NCI-H774 (cell line): ENCODE results near the gene SURF2.
"Not testable (repeated sequence)": the region's sequence is repeated elsewhere in the genome, so short reads cannot be mapped to it uniquely, and the experiment has no call there.

Experiments
- DNase-seq: peaks from one replicate; lab custom pipeline; 2025; lab: John Stamatoyannopoulos, UW

SURF2 gene

GRCh38 chr9:133377280-133377679, 20.9 kb downstream of the SURF2 start:
- not testable (repeated sequence) for DNase-seq

- DNase-seq, result no peak
Observed at GRCh38 chr9:133377721-133378216, 21.4 kb downstream of the SURF2 start.

- DNase-seq, result peak; percentile 15
Observed at GRCh38 chr9:133378408-133378962, 22.1 kb downstream of the SURF2 start.

GRCh38 chr9:133379153-133380086, 23.1 kb downstream of the SURF2 start:
- no peak for DNase-seq

GRCh38 chr9:133380734-133381133, 24.4 kb downstream of the SURF2 start:
- no peak for DNase-seq

- DNase-seq, result no peak
Observed at GRCh38 chr9:133382507-133383141, 26.3 kb downstream of the SURF2 start.

GRCh38 chr9:133383438-133383837, 27.1 kb downstream of the SURF2 start:
- no peak for DNase-seq

GRCh38 chr9:133384736-133385321, 28.5 kb downstream of the SURF2 start:
- no peak for DNase-seq

- DNase-seq, result no peak
Observed at GRCh38 chr9:133385452-133385851, 29.1 kb downstream of the SURF2 start.

GRCh38 chr9:133386338-133386737, 30.0 kb downstream of the SURF2 start:
- no peak for DNase-seq

- no peak for DNase-seq
Observed at GRCh38 chr9:133387680-133388079, 31.3 kb downstream of the SURF2 start.

GRCh38 chr9:133389025-133389557, 32.7 kb downstream of the SURF2 start:
- no peak for DNase-seq

GRCh38 chr9:133389562-133389961, 33.2 kb downstream of the SURF2 start:
- no peak for DNase-seq

GRCh38 chr9:133390713-133391112, 34.4 kb downstream of the SURF2 start:
- no peak for DNase-seq

GRCh38 chr9:133391449-133391848, 35.1 kb downstream of the SURF2 start:
- DNase-seq, result not testable (repeated sequence)

GRCh38 chr9:133392308-133392707, 36.0 kb downstream of the SURF2 start:
- not testable (repeated sequence) for DNase-seq

- DNase-seq, result no peak
Observed at GRCh38 chr9:133393399-133393798, 37.0 kb downstream of the SURF2 start.

GRCh38 chr9:133394687-133395271, 38.4 kb downstream of the SURF2 start:
- no peak for DNase-seq

GRCh38 chr9:133396952-133397351, 40.6 kb downstream of the SURF2 start:
- no peak for DNase-seq

GRCh38 chr9:133397370-133397769, 41.0 kb downstream of the SURF2 start:
- DNase-seq, result no peak

- DNase-seq, result no peak
Observed at GRCh38 chr9:133397895-133398294, 41.5 kb downstream of the SURF2 start.

GRCh38 chr9:133400292-133400691, 43.9 kb downstream of the SURF2 start:
- DNase-seq, result no peak
